HG02763 (cell line): ENCODE measurements around the gene CHD3.
"Not testable (repeated sequence)": the region's sequence is repeated elsewhere in the genome, so short reads cannot be mapped to it uniquely, and the experiment has no call there.

Source experiments
- ATAC-seq: cut with Tn5 transposase; IDR thresholded peaks from one replicate; pipeline ENCODE4 v1.9.1; 2021; ENCODE audit warnings: mild to moderate bottlenecking, moderate library complexity; ENCODE audit not compliant: unreplicated experiment

The CHD3 gene

DNA sequence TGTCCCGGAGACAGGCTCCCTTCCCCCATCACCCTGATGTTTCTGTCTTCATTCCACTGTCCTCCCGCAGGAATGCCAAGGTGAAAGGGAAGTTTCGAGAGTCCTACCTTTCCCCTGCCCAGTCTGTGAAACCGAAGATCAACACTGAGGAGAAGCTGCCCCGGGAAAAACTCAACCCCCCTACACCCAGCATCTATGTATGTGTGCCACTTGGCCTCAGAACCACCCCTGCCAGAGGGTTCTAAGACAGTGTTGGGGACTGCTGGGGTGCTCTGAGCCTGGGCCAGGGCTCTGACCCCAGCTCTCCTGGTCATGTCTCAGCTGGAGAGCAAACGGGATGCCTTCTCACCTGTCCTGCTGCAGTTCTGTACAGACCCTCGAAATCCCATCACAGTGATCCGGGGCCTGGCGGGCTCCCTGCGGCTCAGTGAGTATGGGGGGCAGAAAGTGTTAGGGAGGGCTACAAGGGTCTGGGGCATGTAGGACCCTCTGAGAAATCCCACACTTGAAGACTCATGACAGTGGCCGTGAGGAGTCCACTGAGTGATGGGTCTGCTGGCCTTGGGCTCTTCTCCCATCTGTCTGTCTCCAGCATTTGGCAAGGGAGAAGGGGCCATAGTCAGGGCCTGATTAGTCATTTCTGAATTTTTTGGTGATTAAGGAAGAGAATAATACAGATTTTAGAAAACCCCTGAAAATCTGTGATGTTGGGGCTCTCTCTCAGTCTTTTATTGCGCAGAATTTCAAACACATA is 38.7 kb upstream of the CHD3 start:
- ATAC-seq, result no peak

DNA sequence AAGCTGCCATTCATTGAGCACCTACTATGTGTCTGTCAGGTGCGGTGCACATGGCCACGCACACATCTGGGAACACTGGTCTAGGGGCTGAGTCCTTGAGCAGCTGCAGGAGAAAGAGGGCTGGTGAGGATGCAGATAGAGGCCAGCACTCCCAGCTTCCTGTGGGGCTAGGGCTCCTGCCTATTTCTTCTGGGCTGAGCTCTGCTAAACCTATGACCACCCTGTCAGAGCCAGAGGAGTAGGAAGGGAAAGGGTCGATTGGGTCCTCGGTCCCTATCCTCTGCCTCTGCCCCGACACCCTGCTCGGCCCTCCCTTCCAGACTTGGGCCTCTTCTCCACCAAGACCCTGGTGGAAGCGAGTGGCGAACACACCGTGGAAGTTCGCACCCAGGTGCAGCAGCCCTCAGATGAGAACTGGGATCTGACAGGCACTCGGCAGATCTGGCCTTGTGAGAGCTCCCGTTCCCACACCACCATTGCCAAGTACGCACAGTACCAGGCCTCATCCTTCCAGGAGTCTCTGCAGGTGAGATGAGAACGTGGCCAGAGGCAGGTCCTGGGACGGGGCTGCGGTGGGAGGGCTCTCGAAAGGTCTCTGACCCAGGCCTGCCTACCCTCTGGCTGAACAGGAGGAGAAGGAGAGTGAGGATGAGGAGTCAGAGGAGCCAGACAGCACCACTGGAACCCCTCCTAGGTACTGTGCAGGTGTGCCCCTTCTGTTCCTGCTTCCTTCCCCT is 37.7 kb upstream of the CHD3 start:
- no peak for ATAC-seq

DNA sequence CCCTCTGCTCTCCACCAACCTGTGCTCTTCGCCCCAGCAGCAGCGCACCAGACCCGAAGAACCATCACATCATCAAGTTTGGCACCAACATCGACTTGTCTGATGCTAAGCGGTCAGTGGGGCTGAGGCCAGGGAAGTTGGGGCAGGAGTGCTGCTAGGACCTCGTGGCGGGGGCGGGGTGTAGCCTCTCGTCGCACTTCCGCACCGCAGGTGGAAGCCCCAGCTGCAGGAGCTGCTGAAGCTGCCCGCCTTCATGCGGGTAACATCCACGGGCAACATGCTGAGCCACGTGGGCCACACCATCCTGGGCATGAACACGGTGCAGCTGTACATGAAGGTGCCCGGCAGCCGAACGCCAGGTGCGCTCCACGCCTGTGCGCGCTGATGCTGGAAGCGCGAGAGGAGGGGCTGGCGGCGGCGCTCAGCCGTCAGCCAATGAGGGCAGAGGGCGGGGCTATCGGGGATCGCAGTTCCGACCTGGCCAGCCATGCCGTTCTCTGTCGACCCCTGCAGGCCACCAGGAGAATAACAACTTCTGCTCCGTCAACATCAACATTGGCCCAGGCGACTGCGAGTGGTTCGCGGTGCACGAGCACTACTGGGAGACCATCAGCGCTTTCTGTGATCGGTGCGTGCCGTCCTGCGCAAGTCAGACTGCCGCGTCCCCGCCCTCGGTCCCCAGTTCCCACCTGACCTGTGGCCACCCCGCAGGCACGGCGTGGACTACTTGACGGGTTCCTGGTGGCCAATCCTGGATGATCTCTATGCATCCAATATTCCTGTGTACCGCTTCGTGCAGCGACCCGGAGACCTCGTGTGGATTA is 36.9 kb upstream of the CHD3 start:
- ATAC-seq, result peak; percentile 73

DNA sequence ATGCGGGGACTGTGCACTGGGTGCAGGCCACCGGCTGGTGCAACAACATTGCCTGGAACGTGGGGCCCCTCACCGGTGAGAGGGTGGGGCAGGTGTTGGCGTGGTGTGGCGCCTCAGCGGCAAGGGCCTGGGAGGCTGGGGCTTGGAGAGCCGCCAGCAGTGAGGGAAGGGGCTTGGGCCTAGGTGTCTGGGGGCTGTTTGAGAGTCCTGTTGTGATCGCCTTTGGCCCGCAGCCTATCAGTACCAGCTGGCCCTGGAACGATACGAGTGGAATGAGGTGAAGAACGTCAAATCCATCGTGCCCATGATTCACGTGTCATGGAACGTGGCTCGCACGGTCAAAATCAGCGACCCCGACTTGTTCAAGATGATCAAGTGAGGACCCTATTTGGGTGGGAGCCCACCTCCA is 36.3 kb upstream of the CHD3 start:
- no peak for ATAC-seq

DNA sequence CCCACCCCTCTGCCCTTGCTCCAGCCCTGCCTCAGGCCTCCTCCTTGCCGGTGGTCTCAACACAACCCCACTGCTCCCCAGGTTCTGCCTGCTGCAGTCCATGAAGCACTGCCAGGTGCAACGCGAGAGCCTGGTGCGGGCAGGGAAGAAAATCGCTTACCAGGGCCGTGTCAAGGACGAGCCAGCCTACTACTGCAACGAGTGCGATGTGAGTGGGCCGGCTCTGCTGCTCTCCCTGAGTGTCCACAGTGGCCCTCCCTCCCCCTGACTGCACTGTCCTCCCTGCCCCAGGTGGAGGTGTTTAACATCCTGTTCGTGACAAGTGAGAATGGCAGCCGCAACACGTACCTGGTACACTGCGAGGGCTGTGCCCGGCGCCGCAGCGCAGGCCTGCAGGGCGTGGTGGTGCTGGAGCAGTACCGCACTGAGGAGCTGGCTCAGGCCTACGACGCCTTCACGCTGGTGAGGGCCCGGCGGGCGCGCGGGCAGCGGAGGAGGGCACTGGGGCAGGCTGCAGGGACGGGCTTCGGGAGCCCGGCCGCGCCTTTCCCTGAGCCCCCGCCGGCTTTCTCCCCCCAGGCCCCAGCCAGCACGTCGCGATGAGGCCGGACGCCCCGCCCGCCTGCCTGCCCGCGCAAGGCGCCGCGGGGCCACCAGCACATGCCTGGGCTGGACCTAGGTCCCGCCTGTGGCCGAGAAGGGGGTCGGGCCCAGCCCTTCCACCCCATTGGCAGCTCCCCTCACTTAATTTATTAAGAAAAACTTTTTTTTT is 35.5 kb upstream of the CHD3 start:
- ATAC-seq, result no peak

DNA sequence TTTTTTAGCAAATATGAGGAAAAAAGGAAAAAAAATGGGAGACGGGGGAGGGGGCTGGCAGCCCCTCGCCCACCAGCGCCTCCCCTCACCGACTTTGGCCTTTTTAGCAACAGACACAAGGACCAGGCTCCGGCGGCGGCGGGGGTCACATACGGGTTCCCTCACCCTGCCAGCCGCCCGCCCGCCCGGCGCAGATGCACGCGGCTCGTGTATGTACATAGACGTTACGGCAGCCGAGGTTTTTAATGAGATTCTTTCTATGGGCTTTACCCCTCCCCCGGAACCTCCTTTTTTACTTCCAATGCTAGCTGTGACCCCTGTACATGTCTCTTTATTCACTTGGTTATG is 34.9 kb upstream of the CHD3 start:
- ATAC-seq, result no peak

DNA sequence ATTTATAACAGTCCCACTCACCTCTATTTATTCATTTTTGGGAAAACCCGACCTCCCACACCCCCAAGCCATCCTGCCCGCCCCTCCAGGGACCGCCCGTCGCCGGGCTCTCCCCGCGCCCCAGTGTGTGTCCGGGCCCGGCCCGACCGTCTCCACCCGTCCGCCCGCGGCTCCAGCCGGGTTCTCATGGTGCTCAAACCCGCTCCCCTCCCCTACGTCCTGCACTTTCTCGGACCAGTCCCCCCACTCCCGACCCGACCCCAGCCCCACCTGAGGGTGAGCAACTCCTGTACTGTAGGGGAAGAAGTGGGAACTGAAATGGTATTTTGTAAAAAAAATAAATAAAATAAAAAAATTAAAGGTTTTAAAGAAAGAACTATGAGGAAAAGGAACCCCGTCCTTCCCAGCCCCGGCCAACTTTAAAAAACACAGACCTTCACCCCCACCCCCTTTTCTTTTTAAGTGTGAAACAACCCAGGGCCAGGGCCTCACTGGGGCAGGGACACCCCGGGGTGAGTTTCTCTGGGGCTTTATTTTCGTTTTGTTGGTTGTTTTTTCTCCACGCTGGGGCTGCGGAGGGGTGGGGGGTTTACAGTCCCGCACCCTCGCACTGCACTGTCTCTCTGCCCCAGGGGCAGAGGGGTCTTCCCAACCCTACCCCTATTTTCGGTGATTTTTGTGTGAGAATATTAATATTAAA is 34.4 kb upstream of the CHD3 start:
- no peak for ATAC-seq

DNA sequence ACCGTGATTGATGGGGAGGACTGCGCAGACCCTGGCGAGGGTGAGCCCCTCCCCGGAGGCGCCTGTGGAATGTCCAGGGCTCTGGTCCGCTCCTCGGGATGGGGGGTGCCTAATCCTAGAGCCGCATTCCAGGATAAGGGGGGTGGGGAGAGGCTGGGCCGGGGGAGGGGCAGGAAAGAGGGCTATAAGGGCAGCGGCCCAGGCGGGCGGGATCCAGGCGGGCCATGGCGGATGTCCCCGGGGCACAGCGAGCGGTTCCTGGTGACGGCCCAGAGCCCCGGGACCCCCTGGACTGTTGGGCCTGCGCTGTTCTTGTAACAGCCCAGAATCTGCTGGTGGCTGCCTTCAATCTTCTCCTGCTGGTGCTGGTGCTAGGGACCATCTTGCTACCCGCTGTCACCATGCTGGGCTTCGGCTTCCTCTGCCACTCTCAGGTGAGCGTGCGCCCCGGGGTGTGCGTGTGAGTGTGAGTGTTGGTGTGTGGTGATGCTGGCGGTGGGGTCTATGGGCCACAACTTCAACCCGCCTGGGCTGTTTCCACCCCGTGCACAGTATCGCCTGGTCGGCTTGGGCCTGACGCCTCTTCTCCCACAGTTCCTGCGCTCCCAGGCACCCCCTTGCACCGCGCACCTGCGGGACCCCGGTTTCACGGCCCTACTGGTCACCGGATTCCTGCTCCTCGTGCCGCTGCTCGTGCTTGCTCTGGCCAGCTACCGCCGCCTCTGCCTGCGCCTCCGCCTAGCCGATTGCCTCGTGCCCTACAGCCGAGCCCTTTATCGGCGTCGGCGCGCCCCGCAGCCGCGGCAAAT is 33.5 kb upstream of the CHD3 start, which contains the start of gene TMEM88:
TSS of gene TMEM88 (plus strand) at position 216 of the 809 bp plus-strand sequence. CDS start at position 225, 9 bp downstream.
- ATAC-seq, result no peak

DNA sequence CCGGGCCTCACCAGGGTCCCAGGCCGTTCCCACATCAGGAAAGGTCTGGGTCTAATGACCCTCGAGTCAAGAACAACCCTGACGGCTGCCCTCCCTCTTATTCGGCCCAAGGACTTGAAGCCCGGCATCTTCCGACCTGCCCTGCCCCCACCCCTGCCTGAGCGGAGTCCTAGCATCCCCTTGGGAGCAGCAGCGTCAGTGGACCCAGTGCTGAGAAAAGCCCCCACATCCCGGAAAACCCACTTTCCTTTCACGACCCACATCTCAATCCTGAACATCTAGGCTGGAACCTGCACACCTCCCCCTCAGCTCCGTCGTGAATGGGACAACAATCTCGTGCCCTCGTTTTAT is 33.0 kb upstream of the CHD3 start:
- no peak for ATAC-seq

DNA sequence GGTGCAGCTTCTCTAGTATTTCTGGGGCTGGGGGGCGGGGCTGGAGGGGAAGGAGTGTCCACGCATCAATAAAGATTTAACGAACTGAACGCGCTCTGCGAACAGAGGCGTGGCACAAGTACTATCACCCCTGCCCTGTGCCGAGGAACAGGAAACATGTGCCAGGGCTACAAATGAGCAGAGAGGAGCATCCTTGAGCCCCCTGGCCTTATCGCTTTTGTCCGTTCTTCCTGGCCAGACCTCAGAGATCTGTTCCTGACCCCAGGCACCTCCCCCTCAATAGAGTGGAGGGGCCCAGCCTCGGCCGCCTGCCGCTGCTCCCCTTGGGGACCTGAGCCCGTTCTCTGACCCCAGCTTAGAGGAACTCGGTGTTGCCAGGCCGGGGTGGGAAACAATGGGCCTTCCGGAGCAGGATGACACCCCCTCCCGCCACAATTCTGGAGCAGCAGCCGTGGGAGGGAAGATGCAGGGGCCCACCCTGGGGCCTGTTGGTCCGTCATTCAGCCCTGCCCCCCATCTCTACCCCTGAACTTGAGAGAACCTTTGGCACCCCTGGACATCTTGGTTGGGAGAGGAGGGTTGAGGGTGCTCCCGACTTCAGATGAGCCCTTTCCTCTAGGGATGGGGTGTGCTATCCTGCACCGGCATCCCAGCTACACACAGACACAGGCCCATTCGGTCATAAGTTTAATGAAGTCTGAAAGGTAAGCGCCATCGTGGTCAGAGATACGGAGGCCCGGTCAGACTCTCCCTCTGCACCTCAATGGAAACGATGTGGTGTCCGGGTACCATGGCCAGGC is 32.4 kb upstream of the CHD3 start:
- ATAC-seq, result no peak

DNA sequence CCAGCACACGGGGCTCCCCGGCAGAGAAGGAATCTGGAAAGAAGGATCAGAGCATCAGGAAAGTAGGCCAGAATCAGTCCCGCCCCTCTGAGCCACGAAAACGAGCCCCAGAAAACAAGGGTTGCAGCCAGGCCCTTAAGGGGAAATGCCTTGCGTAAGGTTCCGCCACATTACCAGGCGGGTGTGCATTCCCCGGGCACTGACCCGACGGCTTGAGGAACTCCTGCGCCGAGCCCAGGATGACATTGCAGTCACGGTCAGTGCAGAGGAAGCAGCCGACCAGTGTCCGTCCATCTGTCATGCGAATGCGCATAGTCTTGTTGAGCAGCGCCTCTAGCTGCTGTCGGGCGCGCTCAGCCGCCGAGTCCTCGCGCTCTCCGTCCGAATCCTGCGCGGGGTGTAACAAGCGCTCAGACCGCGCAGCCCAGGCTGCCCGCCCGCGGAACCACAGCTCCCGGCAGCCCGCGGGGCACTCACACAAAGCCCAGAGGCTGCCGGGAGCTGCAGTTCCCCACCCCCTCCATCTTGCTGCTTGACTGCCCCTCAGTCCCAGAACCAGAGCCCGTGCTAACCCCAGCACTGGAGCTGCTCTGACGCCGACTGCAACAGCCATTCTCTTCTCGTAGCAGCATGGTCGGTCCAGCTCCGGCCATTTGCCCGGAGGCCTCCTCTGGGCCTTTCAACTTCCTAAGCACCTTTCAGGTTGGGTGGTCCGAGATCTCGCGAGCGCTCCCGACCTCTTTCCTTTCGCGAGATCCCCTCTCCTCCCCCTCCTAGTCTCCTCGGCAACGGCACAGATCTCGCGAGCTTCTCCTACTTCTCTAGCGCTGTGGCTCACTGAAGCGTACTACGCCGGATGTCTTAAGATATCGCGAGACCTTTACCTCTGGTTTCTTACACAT is 31.5 kb upstream of the CHD3 start, which contains the start of gene NAA38:
TSS of gene NAA38 (minus strand) at position 749 of the 902 bp plus-strand sequence. CDS start at position 653, 96 bp downstream.
- ATAC-seq, result peak; percentile 73

DNA sequence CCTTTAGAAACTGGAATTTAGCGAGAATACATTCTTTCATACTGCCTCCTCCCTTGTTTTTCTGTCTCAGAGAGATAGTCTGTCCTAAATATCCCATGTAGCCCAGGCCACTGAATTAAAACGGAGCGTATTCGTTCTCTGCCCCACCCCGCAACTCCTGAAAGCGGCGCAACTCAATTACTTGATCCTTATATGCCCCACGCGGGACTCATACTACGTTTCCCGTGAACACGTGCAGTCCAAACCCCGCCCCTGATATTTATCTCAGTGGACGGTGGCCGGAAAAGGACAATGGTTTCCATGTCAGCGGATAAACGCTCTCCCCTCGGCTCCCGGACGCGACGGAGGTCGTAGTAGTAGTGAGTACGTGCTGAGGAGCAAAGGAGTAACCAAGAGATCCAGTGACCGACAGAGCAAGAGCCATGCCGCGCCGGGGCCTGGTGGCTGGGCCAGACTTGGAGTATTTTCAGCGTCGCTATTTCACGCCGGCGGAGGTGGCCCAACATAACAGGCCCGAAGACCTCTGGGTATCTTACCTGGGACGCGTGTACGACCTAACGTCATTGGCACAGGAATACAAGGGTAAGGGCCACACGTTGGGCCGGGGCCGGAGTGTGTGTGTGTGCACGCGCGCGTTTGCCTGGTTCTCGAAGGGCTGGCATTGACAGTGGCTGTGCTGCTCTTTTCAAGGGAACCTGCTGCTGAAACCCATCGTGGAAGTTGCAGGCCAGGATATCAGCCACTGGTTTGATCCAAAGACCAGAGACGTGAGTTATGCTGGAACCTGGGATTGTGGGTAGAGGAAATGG is 30.7 kb upstream of the CHD3 start, which contains the start of gene CYB5D1:
TSS of gene CYB5D1 (plus strand) at position 291 of the 809 bp plus-strand sequence. CDS start at position 423, 132 bp downstream.
- ATAC-seq, result peak; percentile 33

DNA sequence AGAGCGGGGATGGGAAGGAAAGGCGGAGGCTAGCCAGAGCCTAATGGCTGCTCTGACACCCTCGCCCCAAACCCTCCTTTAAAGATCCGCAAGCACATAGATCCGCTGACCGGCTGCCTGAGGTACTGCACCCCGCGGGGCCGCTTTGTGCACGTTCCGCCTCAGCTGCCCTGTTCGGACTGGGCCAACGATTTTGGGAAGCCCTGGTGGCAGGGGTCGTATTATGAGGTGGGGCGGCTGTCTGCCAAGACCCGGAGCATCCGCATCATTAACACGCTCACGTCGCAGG is 30.1 kb upstream of the CHD3 start:
- ATAC-seq, result no peak

DNA sequence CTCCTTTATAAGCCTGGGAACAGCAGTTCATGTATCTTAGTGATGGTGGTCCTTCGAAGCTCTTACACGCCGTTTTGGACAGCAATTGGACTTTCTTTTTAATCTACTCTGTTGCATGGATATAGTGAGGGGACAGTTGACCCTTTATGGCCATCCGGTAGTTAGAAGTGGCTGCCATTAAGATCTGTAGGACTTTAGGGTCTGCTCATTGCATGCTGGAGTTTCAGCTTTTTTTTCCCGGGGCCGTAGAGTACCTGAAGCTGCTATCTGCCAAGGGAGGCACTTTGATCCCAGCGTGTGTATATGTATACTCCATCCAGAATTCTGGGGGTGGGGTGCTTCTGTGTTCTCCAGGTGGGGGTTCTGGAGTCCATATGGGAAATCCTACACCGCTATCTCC is 29.6 kb upstream of the CHD3 start:
- no peak for ATAC-seq

DNA sequence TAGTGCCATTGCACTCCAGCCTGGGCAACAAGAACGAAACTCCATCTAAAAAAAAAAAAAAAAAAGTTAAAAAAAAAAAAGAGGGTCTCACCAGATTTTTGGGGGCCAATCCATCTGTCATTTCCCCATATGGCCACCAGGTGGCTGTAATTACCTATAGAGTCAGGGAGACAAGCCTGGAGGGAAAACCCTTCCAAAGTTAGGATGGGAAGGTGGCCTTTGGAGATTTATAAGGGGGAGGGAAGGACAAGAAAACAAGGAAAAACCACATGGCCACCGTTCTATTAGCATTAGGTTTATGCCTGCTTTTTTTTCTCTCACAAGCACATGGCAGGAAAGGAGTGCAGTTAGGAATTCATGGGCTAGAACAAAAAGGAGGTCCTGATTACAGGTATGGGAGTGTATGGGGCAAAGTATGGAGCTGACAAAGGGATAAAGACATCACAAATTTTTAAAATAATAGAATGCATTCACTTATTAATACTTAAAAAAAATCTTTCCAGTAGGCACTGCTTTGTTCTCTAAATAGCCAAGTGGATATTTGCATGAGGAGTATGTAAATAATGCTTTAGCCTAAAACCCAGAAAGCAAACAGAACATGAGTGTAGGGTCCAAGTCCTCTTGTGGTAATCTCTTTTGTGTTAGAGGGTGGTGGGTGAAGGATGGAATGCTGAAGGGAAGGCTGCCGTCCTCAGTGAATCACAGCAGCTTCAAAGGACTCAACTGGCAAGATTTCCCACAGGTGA is 25.7 kb upstream of the CHD3 start:
- no peak for ATAC-seq

DNA sequence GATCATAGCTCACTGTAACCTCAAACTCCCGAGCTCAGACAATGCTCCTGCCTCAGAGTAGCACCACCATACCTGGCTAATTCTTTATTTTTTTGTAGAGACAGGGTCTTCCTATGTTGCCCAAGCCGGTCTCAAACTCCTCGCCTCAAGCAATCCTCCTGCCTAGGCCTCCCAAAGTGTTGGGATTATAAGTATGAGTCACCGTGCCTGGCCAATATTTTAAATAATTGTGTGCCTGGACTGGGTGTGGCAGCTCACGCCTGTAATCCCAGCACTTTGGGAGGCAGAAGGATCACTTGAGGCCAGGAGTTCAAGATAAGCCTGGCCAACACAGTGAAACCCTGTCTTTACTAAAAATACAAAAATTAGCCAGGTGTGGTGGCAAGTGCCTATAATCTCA is 24.2 kb upstream of the CHD3 start:
- not testable (repeated sequence) for ATAC-seq
